Panc1 (cell line): ENCODE data around the gene SEMA6A.

ENCODE experiments used
- POLR2AphosphoS5 ChIP-seq: IDR thresholded peaks from 2 replicates; pipeline ENCODE4 v1.6.1; 2012; ENCODE audit warnings: mild to moderate bottlenecking, low read depth, low read length, moderate library complexity
- TF ChIP-seq, protein P1 (sequence below): fragments of 450-650 bp; IDR thresholded peaks from 2 replicates; pipeline ENCODE4 v1.5.1; 2017; ENCODE audit warnings: mild to moderate bottlenecking

GRCh38 chr5:116411101-116411571 is 163.5 kb downstream of the SEMA6A start:
- TF ChIP-seq, protein P1, sequence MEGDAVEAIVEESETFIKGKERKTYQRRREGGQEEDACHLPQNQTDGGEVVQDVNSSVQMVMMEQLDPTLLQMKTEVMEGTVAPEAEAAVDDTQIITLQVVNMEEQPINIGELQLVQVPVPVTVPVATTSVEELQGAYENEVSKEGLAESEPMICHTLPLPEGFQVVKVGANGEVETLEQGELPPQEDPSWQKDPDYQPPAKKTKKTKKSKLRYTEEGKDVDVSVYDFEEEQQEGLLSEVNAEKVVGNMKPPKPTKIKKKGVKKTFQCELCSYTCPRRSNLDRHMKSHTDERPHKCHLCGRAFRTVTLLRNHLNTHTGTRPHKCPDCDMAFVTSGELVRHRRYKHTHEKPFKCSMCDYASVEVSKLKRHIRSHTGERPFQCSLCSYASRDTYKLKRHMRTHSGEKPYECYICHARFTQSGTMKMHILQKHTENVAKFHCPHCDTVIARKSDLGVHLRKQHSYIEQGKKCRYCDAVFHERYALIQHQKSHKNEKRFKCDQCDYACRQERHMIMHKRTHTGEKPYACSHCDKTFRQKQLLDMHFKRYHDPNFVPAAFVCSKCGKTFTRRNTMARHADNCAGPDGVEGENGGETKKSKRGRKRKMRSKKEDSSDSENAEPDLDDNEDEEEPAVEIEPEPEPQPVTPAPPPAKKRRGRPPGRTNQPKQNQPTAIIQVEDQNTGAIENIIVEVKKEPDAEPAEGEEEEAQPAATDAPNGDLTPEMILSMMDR: no peak
- no peak for TF ChIP-seq POLR2AphosphoS5
